ENCODE data around the gene DDX31.
A peak's percentile ranks its signal among the peaks of the same experiment; 100 is the strongest.

DDX31 gene

GRCh38 chr9:132592451-132592850 lies 77.3 kb downstream of the DDX31 start:
- DNase-seq = no peak

- no peak for DNase-seq
These were observed 78.0 kb downstream of the DDX31 start for GRCh38 chr9:132591751-132592314.

- no peak for DNase-seq
These were observed 78.5 kb downstream of the DDX31 start for GRCh38 chr9:132591244-132591643.

GRCh38 chr9:132590318-132591182 lies 79.2 kb downstream of the DDX31 start:
- no peak for DNase-seq

- no peak for DNase-seq
These were observed 79.8 kb downstream of the DDX31 start for GRCh38 chr9:132590037-132590317.

- no peak for DNase-seq
These were observed 80.4 kb downstream of the DDX31 start for GRCh38 chr9:132589148-132590036.

GRCh38 chr9:132588501-132589147 lies 81.2 kb downstream of the DDX31 start:
- DNase-seq = no peak

- no peak for DNase-seq
These were observed 81.7 kb downstream of the DDX31 start for GRCh38 chr9:132588098-132588497.

GRCh38 chr9:132587592-132587955 lies 82.2 kb downstream of the DDX31 start:
- DNase-seq = no peak

- DNase-seq = no peak
These were observed 82.8 kb downstream of the DDX31 start for GRCh38 chr9:132586830-132587591.

GRCh38 chr9:132585954-132586829 lies 83.6 kb downstream of the DDX31 start:
- DNase-seq = peak in 1 of 2 donors; percentile 15

- no peak for DNase-seq
These were observed 84.9 kb downstream of the DDX31 start for GRCh38 chr9:132584601-132585560.

GRCh38 chr9:132583584-132584304 lies 86.0 kb downstream of the DDX31 start:
- DNase-seq = no peak

- no peak for DNase-seq
These were observed 86.8 kb downstream of the DDX31 start for GRCh38 chr9:132582786-132583583.

- no peak for DNase-seq
These were observed 87.5 kb downstream of the DDX31 start, which contains the start of gene BARHL1 for GRCh38 chr9:132582276-132582785. Gene BARHL1, plus strand, starts transcription at chr9:132582606. Its CDS starts 192 bp downstream, at chr9:132582798.

GRCh38 chr9:132579427-132579798 lies 90.4 kb downstream of the DDX31 start:
- DNase-seq = no peak

GRCh38 chr9:132578367-132578932 lies 91.3 kb downstream of the DDX31 start:
- DNase-seq = no peak

GRCh38 chr9:132577119-132577518 lies 92.7 kb downstream of the DDX31 start:
- no peak for DNase-seq

Data from inflammatory macrophage (primary cell).